HG02759 (cell line): Measurements from ENCODE around the gene FAM98A.

Experiments used
- ATAC-seq: cut with Tn5 transposase; IDR thresholded peaks from one replicate; pipeline ENCODE4 v1.9.1; 2021; ENCODE audit warnings: mild to moderate bottlenecking, moderate library complexity; ENCODE audit not compliant: unreplicated experiment

The FAM98A gene

DNA sequence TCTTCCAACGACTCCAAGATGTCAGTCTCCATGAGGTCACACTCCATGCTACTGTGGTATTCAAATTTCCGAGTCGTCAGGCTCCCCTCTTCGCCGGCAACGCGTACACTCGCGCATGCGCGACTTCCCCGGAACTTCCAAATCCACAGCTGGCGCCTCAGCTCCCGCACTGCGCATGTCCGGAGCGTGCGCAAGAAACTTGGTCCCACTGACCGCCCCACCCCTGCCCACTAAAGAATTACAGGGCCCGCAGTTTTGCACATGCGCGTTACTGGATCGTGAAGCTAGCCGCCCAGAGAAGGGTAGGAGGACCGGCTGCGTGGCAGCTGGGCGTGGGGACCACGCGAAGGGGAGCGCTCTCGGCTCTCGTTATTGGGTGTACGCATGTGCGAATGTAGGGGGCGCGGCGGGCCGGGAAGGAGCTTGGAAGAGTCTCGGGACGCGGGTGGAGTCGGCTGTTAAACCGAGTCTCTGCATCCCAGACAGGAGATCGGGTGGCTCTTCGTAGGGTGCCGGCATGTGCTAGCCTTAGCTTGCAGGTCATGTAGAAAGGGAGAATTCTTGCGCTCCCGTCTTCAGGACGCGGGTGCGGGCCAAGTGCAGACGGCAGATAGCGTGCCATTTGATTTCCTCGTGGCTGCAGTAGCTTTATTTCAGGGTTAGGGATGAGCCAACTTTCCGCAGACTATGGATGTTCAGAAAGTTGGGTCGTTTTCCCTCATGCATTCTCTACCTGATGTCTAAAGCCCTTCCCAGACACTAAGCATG, at the start of gene FAM98A:
FAM98A (minus strand) TSS at position 125 of the 768 bp plus-strand sequence; CDS start at position 47, 78 bp downstream.
- peak; percentile 92 for ATAC-seq

DNA sequence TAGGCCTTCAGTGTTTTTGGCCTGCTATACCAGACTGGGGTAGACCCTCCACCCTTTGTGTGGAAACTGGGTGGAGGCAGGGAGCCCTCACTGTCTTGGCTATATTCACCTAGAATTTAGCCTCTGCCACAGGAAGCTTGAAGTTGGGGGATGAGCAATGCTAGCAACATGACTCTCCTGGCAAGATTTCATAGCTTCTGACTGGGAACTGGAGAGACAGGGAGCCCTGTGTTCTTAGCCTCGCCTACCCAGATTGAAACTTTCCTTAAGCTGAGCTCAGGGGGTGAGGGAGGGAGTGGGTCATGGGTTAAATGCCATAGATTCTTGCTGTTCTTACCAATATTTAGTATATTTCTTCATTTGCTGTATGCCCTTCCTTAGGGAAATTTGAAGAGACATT, 46.8 kb upstream of the FAM98A start:
- ATAC-seq = no peak

GRCh38 chr2:33644215-33644614, 45.1 kb upstream of the FAM98A start:
- no peak for ATAC-seq

DNA sequence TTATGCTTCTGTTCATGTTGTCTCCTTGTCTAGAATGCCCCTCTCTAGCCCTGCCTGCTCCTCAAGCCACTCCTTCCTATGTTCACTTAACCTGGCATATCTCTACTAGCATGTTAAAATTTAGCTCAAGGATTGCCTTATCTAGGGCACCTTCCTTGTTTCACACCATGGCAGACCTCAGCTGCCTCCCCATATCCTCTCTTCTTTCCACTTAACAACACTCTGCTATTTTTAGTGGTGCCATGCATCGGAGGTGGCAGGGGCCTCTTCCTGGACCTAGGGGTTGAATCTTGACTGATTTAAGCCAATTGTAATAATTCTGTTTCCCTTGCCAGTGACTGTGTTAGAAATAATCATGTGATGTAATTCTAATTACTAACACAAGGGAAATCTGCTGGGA, 36.9 kb upstream of the FAM98A start:
- no peak for ATAC-seq

DNA sequence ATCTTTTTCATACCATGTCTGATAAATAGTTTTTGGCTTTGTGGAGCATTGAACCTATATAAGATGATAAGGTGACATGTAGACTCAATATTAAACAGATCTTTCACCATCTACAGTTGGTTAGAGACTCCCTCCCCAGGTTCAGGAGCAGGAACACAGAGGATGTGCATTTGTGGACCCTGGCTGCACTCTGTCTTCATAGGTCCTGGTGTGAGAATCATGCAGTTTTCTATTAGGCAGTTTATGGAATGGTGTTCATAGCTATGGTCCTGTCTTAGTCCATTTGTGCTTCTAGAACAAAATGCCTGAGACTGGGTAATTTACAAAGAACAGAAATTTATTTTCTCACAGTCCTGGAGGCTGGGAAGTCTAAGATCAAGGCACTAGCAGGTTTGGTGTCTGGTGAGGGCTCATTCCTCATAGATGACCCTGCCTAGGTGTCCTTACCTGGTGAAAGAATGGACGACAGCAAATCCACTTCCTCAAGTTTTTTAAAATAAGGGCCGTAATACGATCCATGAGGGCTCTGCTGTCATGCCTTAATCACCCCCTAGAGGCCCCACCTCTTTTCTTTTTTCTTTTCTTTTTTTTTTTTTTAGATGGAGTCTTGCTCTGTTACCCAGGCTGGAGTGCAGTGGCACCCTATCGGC, 35.3 kb upstream of the FAM98A start:
- ATAC-seq = no peak

- ATAC-seq = no peak
Observed at GRCh38 chr2:33633315-33633714, 34.2 kb upstream of the FAM98A start.

DNA sequence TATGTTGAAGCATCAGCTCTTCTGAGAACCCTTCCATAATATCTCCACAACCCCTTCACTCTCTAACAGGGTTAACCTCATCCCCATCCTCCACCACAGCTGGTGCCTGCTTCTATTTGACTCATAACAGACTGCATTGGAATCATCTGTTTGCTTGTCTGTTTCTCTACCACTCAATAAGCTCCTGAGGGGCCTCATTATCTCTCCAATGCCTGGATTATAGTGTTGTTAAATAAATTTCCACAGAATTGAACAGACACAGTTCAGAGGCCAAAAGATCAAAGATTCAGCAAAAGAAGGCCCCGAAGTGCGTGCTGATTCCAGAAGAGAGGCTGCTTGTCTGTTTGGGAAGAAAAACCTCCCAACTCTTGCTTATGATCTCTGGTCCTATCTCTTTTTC, 33.7 kb upstream of the FAM98A start:
- ATAC-seq = no peak

- no peak for ATAC-seq
Observed at GRCh38 chr2:33628031-33628827, 29.1 kb upstream of the FAM98A start.

GRCh38 chr2:33619028-33619427, 19.9 kb upstream of the FAM98A start:
- no peak for ATAC-seq

DNA sequence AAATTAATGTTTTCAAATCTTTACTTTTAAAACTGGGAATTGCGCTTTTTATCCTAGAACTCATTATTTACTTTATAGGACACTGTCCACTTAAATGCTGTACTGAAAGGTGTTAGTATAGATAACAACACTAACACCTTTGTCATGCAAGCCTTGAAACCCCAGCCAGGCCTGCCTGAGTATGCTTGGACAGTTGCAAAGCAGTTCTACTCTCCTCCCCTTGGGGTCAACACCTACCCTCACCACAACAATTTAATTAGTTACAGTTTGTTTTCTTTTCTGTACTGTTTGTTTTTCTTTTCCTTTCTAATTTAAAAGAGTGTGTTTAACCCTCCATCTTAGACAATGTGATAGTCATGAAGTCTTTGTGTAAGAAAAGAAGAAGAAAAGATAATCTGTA, 18.9 kb upstream of the FAM98A start:
- ATAC-seq = no peak

- ATAC-seq = no peak
Observed at GRCh38 chr2:33617401-33617800, 18.3 kb upstream of the FAM98A start.

DNA sequence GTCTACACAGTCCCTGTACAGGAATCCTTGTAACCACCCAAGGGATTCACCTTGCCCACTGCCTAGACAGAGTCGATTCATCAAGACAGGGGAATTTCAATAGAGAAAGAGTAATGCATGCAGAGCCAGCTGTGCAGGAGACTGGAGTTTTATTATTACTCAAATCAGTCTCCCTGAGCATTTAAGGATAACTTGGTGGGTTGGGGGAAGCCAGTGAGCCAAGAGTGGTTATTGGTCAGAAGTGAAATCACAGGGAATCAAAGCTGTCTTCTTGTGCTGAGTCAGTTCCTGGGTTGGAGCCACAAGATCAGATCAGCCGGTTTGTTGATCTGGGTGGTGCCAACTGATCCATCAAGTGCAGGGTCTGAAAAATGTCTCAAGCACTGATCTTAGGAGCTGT, 17.8 kb upstream of the FAM98A start:
- no peak for ATAC-seq

DNA sequence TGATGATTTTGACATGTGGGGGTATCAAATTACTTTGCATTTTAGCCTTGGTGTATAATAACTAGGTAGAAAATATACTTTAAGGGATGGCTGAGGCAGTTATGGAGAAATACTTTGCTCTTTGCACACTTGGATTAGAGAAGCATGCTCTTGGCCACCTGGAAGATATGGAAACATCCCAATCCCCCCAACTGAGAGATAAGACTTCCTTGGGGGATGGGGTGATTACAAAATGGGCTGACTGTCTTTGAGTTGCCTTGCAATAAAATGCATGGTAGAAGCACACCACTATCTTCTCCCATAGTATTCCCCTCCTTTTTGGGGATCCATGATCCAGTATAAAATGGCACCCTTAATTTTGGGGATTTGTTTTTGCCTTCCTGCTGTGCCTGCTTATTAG, 15.1 kb upstream of the FAM98A start:
- no peak for ATAC-seq

GRCh38 chr2:33607905-33608304, 8.8 kb upstream of the FAM98A start:
- ATAC-seq = no peak

GRCh38 chr2:33607251-33607721, 8.2 kb upstream of the FAM98A start:
- no peak for ATAC-seq

- no peak for ATAC-seq
Observed at GRCh38 chr2:33606622-33607021, 7.5 kb upstream of the FAM98A start.

GRCh38 chr2:33606100-33606499, 7.0 kb upstream of the FAM98A start:
- no peak for ATAC-seq

GRCh38 chr2:33605056-33605455, 6.0 kb upstream of the FAM98A start:
- no peak for ATAC-seq

GRCh38 chr2:33603416-33603815, 4.3 kb upstream of the FAM98A start:
- ATAC-seq = no peak

DNA sequence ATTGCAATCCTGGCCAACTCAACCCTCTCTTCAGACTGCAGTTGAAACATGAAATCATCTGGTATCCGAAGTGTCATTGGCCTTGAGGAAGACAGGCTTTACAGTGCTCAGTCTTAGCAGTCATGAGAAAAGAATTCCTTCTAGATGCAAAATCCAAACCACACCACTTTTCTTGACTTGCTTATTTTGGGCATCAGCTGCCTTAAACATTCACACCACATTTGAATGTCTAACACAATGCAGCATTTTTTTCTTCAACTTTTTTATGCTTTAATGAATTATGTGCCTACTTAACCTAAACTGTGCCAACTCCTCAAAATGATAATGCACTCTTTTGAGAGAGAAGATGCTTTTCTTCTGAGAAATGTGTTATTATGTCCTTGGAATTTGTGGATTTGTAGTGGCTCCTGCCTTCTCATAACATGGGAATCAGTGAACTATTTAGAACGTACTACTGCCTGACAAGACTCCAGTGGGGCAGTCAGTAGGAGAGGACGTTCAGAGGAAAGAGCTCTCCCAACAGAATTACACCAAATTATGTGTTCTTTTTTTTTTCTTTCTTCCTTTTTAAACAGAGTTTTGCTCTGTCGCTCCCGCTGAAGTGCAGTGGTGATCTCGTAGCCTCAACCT, 3.2 kb upstream of the FAM98A start:
- no peak for ATAC-seq

GRCh38 chr2:33599943-33600192, 769 bp upstream of the FAM98A start:
- ATAC-seq = no peak
